Activated CD4-positive, CD25-positive, alpha-beta regulatory T cell treated with anti-CD3 and anti-CD28 coated beads, Interleukin-2, amount 50 U/mL, for 24 hours (primary cell): Measurements from ENCODE around the gene ABCC9.

Experiments used
- ATAC-seq, 2 donors: fragments of 150-1000 bp; cut with Tn5 transposase; one replicate each; pipeline ENCODE4 v1.10.0; 2021; ENCODE audit warnings: mild to moderate bottlenecking in 1 of 2, moderate library complexity in 1 of 2

ABCC9 gene

GRCh38 chr12:21865846-21866245, 75.4 kb downstream of the ABCC9 start:
- no peak for ATAC-seq

GRCh38 chr12:21860534-21860933, 80.7 kb downstream of the ABCC9 start:
- ATAC-seq, result no peak

- no peak for ATAC-seq
Measured at GRCh38 chr12:21860128-21860527, 81.1 kb downstream of the ABCC9 start.

GRCh38 chr12:21852251-21852650, 89.0 kb downstream of the ABCC9 start:
- ATAC-seq, result no peak

GRCh38 chr12:21851151-21851550, 90.1 kb downstream of the ABCC9 start:
- ATAC-seq, result no peak

- ATAC-seq, result no peak
Measured at GRCh38 chr12:21850419-21850818, 90.8 kb downstream of the ABCC9 start.

- ATAC-seq, result no peak
Measured at GRCh38 chr12:21849878-21850277, 91.3 kb downstream of the ABCC9 start.

GRCh38 chr12:21848192-21848591, 93.0 kb downstream of the ABCC9 start:
- ATAC-seq, result no peak

GRCh38 chr12:21843795-21844194, 97.4 kb downstream of the ABCC9 start:
- ATAC-seq, result no peak

GRCh38 chr12:21839776-21840175, 101.5 kb downstream of the ABCC9 start:
- no peak for ATAC-seq

GRCh38 chr12:21837847-21838246, 103.4 kb downstream of the ABCC9 start:
- no peak for ATAC-seq

- no peak for ATAC-seq
Measured at GRCh38 chr12:21831791-21832344, 109.4 kb downstream of the ABCC9 start.

GRCh38 chr12:21828779-21829178, 112.4 kb downstream of the ABCC9 start:
- ATAC-seq, result no peak

GRCh38 chr12:21828136-21828775, 113.0 kb downstream of the ABCC9 start:
- ATAC-seq, result no peak

GRCh38 chr12:21827083-21827482, 114.1 kb downstream of the ABCC9 start:
- no peak for ATAC-seq

GRCh38 chr12:21826618-21826910, 114.7 kb downstream of the ABCC9 start:
- ATAC-seq, result no peak

- ATAC-seq, result no peak
Measured at GRCh38 chr12:21825886-21826617, 115.2 kb downstream of the ABCC9 start.

- ATAC-seq, result no peak
Measured at GRCh38 chr12:21823581-21823980, 117.6 kb downstream of the ABCC9 start.

GRCh38 chr12:21819678-21820077, 121.5 kb downstream of the ABCC9 start:
- no peak for ATAC-seq

GRCh38 chr12:21819236-21819635, 122.0 kb downstream of the ABCC9 start:
- no peak for ATAC-seq

- no peak for ATAC-seq
Measured at GRCh38 chr12:21818627-21819026, 122.6 kb downstream of the ABCC9 start.

- ATAC-seq, result no peak
Measured at GRCh38 chr12:21815306-21816062, 125.7 kb downstream of the ABCC9 start.

- ATAC-seq, result no peak
Measured at GRCh38 chr12:21814814-21815213, 126.4 kb downstream of the ABCC9 start.

- no peak for ATAC-seq
Measured at GRCh38 chr12:21814327-21814726, 126.9 kb downstream of the ABCC9 start.
